NB4 (cell line): ENCODE measurements around the gene STX5.

ENCODE experiments used
- DNase-seq: peaks from one replicate; pipeline ENCODE4 v3.0.0; 2010; ENCODE audit warnings: low read depth
- H3K4me3 ChIP-seq: one replicate; pipeline ENCODE4 v1.5.1; 2011; ENCODE audit warnings: mild to moderate bottlenecking, low read depth, low read length, moderate library complexity
- MYC ChIP-seq: IDR thresholded peaks from 2 replicates; pipeline ENCODE4 v1.6.1; 2011; ENCODE audit warnings: low read depth, low read length
- POLR2A ChIP-seq: IDR thresholded peaks from 2 replicates; pipeline ENCODE4 v1.6.1; 2011; ENCODE audit warnings: mild to moderate bottlenecking; ENCODE audit not compliant: insufficient read length; ENCODE audit errors: extremely low read depth
- TF ChIP-seq, protein P1 (sequence below): IDR thresholded peaks from one replicate; pipeline ENCODE4 v1.5.1; 2012; ENCODE audit warnings: low read depth, low read length
- TF ChIP-seq, protein P2 (sequence below): IDR thresholded peaks from 2 replicates; pipeline ENCODE4 v1.6.1; 2011; ENCODE audit warnings: low read depth, low read length

Gene STX5

DNA sequence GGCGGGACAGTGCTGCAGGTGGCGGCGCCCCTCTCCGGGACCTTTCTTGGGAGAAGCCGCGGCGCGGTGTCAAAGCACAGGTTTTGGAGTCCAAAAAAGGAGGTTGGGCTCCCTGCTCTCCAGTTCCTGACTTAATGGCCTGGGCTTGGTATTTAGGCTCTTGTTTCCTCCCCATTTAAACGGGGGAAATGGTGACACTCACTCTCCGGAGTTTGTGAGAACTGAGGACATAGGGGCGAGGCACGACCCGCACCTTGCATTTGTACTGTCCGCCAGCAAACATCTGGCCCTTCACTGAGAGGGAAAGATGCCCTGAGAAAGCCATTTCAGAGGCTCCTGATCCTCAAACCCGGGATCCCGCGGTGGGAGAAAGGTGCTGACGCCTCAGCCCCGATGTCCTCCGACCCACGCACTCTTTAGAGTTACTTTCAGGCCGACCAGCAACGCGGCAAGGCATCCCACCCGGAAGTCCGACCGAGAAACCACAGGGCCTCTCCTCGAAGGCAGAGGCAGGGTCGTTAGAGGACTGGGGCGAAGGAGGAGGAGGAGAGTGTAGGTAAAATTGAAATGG, 10.4 kb upstream of the STX5 start:
- TF ChIP-seq, protein P1, sequence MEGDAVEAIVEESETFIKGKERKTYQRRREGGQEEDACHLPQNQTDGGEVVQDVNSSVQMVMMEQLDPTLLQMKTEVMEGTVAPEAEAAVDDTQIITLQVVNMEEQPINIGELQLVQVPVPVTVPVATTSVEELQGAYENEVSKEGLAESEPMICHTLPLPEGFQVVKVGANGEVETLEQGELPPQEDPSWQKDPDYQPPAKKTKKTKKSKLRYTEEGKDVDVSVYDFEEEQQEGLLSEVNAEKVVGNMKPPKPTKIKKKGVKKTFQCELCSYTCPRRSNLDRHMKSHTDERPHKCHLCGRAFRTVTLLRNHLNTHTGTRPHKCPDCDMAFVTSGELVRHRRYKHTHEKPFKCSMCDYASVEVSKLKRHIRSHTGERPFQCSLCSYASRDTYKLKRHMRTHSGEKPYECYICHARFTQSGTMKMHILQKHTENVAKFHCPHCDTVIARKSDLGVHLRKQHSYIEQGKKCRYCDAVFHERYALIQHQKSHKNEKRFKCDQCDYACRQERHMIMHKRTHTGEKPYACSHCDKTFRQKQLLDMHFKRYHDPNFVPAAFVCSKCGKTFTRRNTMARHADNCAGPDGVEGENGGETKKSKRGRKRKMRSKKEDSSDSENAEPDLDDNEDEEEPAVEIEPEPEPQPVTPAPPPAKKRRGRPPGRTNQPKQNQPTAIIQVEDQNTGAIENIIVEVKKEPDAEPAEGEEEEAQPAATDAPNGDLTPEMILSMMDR = no peak
- TF ChIP-seq POLR2A (no peak), MYC (no peak)
- TF ChIP-seq, protein P2, sequence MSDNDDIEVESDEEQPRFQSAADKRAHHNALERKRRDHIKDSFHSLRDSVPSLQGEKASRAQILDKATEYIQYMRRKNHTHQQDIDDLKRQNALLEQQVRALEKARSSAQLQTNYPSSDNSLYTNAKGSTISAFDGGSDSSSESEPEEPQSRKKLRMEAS = no peak
- H3K4me3 ChIP-seq = peak overlapping the region; percentile 70
- DNase-seq = peak; percentile 70

DNA sequence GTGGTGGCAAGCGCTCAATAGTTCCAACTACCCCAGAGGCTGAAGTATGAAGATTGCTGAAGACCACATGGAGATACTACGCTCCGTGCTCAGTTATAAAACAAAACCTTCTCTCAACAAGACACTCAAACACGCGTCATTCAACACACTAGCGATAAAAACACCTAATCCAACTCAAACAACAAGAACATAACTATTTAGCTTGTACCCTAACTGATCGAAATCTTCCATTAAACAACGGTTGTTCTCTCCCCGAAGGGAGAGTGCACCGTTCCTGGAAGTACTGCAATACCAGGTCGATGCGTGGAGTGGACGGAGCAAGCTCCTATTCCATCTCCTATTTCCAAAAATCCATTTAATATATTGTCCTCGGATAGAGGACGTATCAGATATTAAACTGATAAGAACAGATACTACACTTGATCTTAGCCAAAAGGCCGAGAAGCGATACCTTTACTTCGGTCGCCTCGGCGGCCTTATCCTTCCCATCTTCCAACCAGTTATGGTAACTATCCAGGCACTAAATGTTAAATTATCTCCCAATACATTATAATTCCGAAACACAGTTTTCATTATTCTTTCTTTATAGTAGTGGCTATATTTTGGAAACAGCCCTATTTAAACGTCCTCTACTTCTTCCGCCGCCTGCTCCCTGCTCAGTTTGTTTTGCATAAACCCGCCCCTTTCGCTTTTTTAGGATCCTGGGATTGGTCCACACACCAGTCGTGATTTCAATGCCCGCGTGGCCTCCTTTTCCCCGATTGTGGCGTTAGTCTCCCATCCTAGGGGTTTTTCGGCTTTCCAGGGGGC, 9.7 kb upstream of the STX5 start:
- TF ChIP-seq MYC = peak; percentile 80
- TF ChIP-seq, protein P2 = peak; percentile 82
- TF ChIP-seq POLR2A = peak; percentile 100
- TF ChIP-seq, protein P1 = no peak
- DNase-seq = peak; percentile 99
- H3K4me3 ChIP-seq = peak overlapping the region; percentile 70

DNA sequence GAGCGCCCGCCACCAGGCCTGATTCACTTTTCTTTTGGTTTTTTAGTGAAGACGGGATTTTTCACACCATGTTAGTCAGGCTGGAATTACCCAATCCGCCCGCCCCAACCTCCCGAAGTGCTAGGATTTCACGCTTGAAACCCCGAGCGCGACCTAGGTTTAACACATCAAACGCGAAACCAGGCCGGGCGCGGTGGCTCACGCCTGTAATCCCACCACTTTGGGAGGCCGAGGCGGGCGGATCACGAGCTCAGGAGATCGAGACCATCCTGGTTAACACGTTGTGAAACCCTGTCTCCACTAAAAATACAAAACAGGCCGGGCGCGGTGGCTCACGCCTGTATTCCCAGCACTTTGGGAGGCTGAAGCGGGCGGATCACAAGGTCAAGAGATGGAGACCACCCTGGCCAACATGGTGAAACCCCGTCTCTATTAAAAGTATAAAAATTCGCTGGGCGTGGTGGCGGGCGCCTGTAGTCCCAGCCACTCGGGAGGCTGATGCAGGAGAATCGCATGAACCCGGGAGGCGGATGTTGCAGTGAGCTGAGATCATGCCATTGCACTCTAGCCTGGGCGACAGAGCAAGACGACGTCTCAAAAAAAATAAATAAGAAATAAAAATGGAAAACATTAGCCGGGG, 9.0 kb upstream of the STX5 start:
- TF ChIP-seq, protein P2 = 0 out of 2 replicates have a peak, but pooled peaks have one; percentile 15
- DNase-seq = peak; percentile 85
- peak overlapping the region; percentile 70 for H3K4me3 ChIP-seq

DNA sequence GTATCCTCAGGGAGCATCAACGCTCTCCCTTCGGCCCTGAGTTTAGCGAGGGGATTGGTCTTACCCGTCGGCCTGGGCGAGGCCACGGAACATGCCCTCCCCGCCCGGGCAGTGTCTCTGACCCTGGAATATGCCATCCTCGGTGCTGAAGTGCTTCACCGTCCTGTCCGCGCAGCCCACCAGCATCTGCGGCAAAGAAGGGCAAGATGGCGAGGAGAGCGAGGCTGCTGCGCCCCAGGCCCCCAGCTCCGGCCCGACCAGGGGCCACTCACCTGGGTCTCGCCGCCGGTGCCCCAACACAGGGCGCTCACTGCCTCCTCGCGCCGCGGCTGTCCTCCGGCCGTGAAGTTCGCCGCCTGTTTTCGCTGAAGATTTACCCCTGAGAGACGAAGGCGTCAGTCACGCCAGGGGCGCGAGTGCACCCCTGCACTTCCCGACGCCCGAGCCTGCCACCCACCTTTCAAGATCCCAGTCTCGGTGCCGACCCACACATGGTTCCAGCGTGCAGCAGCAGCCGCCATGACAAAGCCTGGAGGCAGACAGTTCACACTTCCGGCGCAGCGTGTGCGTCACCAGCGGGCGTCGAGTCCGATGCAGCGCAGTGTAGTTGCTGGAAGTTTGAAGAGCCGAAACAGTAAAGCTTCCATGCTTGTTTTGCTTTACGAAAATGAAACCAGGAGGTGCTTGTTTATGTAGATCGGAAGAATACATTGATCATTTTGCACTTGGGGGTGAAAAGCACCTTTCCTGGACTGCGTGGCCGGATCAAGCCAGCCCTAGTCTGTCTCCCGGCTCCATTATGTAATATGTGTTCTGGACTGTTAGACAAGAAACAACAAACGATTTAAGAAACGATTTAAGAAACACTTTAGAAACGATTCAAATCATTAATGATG, 7.4 kb upstream of the STX5 start, which contains the start of gene WDR74:
TSS of gene WDR74 (minus strand) at position 541 of the 896 bp plus-strand sequence. CDS start at position 521, 20 bp downstream.
- peak; percentile 97 for DNase-seq
- TF ChIP-seq MYC (peak; percentile 100), POLR2A (peak; percentile 98)
- TF ChIP-seq, protein P1 = no peak
- TF ChIP-seq, protein P2 = peak; percentile 99
- H3K4me3 ChIP-seq = peak within 1 kb of the TSS; percentile 83

DNA sequence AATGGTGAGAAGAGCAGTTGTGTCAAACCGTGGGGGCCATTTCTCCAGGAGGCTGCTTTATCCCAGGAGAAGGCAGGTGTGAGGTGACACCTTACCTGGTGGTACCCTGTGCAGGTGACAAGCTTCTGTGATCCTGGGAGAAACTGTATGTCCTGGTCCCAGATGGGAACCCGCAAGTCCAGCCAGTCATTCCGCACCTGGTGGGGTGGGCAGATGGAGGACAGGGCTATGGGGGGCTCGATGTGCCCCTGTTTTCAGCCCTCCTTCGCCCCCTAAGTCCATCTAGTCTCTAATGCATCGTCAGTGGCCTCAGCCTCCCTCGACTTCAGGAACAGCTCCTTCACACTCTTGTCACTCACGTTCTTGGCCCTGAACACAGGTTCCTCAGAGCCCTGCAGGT, 3.5 kb upstream of the STX5 start:
- H3K4me3 ChIP-seq = no peak overlapping the region
- no peak for TF ChIP-seq MYC
- TF ChIP-seq, protein P2 = no peak
- no peak for TF ChIP-seq POLR2A
- TF ChIP-seq, protein P1 = no peak
- DNase-seq = no peak
